ENCODE data around the gene MAPK11.

Gene MAPK11

DNA sequence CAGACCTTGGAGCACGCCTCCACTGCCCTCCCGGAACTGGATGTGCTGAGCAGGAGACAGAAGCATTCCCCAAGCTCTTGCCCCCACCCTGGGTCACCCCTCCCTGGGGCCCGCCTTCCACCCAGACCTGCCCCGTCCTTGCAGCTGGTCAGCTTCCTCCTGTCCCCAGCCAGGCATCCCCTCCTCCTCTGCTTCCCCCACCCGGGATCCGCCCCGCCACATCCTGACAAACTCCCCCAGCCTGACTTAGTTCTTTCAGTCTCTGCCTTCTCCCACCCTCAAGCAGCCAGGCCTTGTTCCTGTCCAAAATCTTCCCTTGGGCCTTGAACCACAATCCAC, 38.4 kb upstream of the MAPK11 start:
- in situ Hi-C loops (cut with MboI; ENCODE audit: low sequenced_read_pairs) = no loop called here

DNA sequence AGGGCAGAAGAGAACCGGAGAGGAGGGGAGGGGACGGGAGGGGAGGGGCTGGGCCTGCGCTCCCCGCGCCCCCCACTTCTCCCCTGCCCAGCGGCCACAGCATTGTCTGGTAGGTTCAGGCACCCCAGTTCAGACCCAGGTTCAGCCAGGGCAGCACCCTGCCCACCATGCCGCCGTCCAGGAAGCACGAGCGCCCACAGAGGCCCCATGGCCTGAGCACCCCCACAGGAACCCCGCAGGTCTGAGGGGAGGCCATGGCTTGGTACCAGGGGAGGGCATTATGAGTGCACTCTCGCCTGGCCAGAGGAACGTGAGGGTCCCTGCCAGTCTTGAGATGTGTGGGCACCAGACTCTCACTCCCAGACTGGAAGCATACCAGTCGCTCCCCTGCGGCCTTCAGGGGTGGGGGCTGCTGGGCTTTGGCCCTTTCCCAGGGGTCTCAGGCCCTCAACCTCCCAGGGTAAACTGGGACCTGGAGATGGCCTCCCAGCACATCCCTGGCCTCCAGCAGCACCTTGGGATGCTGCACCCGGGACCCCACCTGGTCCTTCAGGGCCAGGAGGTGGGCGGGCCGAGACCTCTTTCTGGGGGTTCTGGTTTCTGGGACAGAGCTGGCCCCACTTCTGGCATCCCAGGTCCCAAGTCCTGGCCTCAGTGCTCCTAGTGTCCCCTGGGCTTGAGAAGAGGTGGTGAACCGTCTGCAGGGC, 37.9 kb upstream of the MAPK11 start:
- in situ Hi-C loops (cut with MboI; ENCODE audit: low sequenced_read_pairs) = no loop called here

DNA sequence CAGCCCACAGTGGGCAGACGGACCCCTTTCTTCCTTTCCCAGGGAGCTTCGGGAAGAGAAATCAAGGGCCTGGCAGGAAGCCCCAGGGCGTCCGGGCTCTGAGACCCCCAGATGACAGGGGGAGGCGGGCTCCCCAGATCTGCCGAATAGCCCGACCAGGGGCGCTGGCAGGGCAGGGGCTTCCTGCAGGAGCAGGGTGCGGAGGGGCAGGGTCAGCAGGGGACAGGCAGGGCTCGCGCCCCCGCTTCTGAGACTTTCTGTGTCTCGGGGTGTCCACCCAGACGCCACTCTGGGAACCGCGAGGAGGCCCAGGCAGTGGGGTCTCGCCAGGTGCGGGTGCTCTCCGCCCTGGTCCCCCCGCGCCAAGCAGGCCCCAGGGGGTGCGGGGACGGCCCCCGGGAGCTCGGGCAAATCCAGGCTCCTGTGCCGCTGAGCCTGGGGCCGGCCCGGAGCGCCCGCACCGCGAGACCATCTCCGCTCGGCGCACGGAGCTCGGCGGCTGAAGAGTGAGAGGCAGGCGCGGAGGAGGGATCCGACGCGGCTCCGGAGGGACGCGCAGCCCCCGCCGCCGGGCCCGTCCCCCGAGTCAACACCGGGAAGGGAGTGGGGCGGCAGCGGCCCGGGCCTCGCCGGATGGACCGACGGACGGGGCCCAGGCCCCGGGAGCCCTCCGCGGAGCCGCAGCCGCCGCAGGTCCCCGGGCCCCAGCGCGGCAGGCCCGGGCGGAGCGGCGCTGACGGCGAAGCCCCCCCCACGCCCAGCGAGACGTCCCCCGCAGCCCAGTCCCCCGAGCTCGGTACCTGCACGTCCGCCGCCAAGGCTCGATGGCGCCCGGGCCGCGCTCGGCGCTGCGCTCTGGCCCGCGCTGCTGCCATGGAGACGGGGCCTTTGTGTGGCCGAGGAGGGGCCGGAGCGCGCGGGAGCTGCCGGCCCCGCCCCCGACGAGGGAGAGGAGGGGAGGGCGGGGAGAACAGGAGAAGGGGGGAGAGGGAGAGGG, 36.9 kb upstream of the MAPK11 start, which contains the start of gene PLXNB2:
Gene PLXNB2 (minus strand): TSS at position 894 of the 997 bp plus-strand sequence. CDS start 17,062 bp downstream, outside the sequence.
- in situ Hi-C loops (cut with MboI; ENCODE audit: low sequenced_read_pairs) = no loop called here

DNA sequence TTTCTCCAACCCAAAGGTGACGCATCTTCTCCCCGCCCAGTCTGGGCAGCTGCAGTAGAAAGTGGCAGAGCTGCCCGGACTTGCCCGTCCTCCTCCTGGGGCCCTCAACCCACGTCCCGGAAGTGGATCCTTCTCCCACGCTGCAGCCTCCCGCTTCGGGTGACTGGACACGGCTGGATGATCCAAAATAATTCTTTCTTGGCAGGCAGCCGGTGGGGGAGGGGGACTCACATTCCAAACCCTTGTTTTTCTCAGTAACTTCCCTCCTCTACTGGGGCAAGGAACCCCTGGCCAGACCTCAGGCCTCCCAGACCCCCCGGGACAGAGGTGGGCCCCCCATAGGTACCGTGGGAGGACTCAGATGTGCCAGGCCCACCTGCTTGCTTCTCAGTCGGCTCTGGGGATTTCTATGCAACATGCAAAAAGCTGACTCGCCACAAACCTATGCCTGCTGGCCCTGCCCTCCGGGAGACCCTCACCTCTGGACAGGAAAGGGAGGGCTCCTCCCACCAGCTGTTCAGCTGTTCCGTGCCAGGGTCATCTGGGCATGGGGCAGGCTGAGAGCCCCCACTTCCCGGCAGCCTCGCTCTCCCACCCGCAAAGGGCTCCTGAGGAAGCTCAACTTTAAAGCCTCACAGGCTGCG, 35.9 kb upstream of the MAPK11 start:
- in situ Hi-C loops (cut with MboI; ENCODE audit: low sequenced_read_pairs) = no loop called here

DNA sequence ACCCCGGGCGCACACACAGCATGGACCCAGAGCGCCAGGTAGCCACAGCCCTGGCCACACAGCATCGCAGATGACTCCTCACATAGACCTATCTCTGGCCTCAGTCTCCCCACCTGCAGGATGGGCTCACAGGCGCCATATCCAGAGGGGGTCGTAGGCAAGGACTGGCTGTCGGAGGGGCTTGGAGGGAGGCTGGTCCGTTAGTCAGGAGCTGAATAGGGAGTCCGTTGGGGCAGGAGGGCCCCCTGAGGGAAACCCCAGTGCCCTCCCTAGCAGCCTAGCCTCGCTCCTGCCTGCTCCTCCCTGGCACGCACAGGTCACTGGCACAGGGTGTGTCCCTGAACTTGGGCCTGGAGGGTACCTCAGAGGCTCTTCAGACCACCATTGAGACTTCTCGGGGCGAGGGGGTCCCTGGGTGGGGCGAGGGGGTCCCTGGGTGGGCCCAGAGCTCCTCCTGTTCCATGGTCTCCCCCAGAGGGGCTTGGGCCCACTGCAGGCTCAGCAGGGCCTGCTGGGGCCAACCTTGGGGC, 35.3 kb upstream of the MAPK11 start:
- in situ Hi-C loops (cut with MboI; ENCODE audit: low sequenced_read_pairs) = no loop called here

DNA sequence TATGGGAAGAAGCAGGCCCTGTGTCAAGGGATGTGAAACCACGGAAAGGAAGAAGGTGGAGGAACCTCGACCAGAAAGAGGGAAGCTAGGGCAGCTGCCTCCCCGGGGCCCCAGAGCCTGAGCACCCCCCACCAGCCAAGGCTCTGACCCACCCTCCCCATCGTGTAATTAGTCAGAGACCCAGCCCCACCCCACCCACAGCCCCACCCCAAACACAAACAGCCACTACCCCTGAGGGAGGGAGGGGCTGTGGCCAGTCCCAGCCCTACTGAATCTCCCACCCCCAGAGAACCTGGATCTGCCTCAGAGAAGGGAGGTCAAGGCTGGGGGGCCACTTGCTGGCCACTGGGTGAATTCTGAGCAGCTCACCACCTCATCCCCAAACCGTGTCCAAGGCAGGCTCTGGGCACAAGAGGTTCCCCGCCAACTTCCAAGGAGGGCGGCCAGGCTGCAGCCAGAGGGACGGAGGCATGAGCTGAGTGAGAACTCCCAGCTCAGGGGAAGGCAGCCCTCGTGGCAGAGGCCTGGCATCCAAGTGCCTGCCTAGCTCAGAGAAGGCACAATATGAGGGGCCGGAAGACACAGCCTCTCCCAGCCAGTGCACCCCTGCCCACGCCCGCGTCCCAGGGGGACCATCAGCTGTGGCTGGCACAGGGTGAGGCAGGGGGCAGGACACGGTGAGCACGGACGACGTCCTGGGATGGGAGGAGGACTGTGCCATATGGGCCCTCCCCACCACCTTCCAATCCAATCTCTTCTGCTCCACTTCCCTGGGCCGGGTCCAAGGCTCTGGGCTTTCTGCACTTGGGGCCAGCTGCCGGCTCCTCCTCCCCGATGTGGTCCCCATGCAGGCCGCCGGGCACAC, 34.6 kb upstream of the MAPK11 start:
- in situ Hi-C loops (cut with MboI; ENCODE audit: low sequenced_read_pairs) = no loop called here

DNA sequence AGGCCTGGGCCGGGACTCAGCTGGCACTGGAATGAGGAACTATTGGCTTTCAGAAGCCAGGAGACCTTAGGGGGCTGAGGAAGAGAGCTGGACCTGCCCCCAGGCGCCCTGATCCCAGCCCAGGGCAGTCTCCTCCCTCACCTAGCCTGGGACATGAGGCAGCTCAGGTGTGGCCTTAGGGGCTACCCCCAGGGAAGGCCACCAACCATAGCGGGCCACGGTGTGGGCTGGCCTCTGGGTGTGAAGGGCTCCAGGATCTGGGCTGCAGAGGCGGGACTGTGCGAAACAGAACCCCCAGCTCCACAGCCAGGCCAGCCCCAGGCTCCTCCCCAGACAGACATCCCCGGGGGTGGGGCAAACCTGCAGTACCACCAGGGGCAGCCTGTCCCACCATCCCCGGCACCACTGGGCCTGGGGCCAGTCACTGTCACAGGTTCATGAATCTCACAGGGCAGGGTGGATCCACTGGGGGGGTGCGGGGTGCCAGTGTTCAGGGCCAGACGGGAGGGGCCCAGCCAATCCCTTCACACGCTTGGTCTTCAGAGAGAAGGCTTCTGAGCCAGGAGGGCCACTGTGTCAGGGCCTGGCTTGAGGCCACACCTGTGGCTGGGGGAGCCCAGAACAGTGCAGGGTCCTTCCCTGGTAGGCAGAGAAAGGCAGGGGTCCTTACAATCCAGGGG, 33.8 kb upstream of the MAPK11 start:
- in situ Hi-C loops (cut with MboI; ENCODE audit: low sequenced_read_pairs) = no loop called here

DNA sequence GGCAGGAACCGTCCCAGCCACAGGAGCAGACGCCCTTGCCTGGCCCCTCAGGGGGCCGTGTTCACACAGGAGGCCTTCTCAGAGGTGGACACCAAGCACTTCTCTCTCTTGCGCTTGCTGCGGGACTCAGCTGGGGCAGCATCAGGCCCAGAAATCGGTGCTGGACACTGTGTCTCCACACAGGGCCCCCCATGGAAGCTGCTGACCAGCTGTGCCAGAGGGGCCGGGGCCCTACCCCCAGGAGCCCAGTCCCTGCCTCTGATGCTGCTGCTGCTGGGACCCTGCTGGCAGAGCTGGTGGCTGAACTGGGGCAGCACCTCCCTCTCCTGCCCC, 33.3 kb upstream of the MAPK11 start:
- in situ Hi-C loops (cut with MboI; ENCODE audit: low sequenced_read_pairs) = no loop called here

DNA sequence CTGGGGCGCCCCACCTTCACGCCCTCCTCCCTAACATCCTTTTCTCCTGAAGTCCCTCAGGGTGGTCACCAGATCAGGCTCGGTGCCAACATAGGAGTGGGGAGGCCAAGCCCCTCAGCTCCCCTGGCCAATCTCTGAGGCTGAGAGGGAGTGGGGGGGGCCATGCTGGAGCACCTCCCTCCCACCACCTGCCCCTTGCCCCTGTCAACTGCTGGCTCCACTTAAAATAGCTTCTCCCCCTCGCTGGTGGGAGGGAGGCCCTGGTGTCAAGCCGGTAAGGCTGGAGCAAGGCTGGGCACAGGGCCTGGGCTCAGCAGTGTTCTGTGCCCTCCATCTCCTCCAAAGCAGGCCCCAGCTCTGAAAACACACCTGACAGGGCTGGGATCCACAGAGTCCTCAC, 32.4 kb upstream of the MAPK11 start:
- in situ Hi-C loops (cut with MboI; ENCODE audit: low sequenced_read_pairs) = no loop called here

DNA sequence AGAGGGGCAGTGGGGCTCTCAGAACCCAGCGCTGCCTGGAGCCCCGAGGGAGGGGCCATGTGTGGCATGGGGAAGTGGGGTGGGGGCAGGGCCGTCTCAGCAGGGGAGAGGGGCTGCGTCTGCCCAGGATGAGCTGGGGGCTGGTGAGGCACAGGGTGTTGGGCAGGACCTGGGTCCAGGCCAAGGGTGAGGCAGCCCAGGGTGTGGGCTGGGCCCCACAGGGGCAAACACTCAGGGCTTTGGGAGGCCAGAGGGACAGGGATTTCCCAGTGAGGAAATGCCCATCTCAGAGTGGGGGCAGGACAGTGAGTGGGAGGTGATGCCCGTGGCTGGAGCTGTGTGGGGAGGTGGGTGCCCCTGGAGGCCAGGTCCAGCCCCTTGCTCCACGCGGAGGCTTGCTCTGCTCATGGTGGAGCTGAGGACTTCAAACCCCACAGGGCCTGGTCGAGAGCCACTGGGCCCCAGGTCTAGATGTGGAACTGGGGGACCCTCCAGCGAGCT, 31.9 kb upstream of the MAPK11 start:
- in situ Hi-C loops (cut with MboI; ENCODE audit: low sequenced_read_pairs) = no loop called here

DNA sequence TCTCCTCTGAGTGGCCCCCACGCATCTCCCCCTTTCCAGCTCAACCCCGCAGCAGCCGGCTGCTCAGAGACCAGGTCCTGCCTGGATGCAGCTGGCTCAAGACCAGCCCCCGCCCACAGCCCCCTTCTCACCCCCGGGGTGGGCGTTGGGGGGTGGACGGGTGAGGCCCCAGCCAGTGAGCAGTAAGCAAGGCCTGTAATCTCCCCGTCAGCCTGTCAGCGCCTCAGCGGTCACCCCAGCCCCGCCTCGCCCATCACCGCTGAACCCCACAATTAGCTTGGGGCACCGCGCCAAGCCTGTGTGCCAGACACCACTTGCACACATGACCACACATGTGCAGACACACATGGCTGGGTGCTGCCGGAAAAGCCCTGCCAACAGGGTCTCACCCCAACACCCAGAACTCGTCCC, 31.4 kb upstream of the MAPK11 start:
- in situ Hi-C loops (cut with MboI; ENCODE audit: low sequenced_read_pairs) = no loop called here

DNA sequence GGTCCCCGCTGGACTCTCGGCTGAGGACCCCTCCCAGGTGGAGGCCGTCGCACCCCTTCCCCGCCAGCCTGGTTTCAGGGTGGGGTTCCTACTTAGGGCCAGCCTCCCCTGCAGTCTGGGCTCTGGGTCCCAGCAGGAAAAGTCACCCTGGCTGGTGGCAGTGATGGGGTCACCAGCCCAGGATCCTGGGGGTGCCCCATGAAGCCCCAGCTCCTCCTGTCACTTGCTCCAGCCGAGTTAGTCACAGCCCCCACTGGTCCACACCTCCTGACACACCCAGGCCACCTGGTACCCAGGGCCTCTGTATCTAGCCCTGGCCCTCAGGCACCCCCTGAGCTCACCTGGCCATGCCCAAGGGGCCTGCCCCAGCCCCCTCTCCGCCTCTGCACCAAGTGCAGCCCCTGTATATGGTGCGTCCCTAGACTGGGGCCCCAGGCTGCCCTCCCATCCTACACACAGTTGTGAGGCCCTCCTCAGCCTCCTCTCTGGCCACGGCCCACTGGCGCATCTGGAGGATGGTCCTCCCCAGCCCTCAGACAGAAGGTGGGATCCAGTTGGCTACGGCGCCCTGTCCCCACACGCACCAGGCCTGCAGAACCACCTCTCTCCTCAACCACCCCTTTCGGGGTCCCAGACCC, 30.6 kb upstream of the MAPK11 start:
- in situ Hi-C loops (cut with MboI; ENCODE audit: low sequenced_read_pairs) = no loop called here

DNA sequence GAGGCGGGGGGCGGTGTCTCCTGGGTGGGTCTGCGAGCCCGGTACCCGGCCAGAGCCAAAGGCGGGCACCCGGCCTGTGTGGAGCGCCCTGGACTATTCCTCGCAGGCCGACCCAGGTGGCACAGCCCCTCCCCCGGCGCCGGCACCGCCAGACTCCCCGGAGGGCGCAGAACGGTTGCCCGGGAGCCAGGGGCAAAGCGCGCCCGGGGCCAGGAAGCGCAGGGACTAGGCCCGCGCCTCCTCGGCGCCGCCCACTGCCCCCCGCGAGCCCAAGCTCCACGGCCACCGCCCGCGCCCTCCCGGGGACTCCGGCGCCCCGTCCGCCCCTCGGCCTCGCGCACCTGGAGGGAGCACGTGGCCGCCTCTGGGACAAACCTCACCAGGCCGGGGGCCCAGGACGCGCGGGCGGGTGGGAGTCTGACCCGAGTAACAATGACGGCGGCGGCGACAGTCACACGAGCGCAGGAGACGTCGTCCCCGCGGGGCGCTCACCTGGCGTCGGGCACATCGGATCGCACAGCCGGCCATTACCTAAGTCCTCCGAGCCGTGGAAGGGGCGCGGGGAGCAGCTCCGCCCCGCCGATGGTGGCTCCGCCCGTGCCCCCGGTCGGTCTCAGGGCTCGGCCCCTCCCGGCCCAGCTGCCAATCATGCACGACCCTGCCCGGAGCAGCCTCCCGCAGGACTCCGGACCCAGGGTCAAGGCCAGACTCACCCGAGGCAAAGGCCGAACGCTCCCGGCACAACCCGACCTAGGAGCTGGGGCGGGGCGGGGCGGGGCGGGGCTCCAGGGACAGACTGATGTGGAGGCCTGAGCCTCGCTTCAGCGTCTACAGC, 29.8 kb upstream of the MAPK11 start:
- in situ Hi-C loops (cut with MboI; ENCODE audit: low sequenced_read_pairs) = no loop called here

DNA sequence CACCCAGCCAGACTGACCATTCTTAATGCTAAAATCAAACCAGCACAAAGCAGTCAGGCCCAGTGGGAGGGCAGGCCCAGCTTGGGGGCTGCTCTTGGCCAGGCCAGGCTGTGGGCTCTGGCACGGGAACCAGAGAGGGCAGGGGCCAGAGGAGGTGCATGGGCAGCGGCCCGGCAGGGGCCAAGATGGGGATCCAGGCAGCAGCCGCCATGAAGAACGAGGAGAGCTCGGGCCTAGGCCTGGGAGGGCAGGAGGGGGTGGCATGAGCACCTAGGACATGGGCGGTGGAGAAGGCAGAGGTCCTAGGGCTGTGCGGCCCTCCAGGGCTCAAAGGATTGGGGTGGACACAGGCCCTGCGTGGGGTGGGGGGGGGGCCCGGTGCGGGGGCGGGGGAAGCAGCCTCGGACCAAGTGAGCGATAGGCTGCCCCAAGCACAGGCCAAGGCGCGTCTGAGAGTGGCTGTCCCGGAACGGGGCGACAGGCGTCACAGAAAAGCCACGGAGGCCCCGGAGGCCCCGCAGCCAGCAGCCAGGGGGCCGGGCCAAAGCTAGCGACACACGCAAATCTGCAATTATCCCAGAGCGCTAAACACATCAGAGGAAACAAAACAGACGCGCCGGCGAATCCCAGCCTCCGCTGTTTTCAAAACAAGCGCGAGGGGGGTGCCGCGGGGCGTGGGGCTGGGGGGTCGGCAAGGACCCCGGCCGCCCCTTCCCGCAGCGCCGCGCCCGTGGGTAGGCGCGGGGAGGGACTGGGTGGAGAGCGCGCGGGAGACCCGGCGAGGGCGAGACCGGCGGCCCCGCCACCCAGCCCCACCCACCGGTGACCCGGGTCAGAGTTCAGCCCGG, 29.0 kb upstream of the MAPK11 start:
- in situ Hi-C loops (cut with MboI; ENCODE audit: low sequenced_read_pairs) = no loop called here

DNA sequence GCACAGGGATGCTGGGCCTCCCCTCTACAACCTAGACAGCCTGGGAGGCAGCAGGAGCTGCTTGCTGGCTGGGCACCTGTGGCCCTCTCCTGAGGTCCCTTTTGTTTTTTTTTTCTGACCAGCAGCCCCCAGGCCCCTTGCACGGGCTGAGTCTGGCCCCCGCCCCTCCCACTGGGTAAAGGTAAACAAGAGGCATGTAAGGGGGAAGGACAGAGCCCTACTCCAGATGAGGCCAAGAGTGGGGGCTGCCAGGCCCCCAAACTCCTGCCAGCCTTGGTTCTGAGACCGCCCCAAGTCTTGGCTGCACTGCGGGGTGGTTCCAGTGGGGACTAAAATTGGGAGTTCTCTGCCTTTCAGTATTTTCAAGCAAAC, 28.1 kb upstream of the MAPK11 start:
- in situ Hi-C loops (cut with MboI; ENCODE audit: low sequenced_read_pairs) = no loop called here

DNA sequence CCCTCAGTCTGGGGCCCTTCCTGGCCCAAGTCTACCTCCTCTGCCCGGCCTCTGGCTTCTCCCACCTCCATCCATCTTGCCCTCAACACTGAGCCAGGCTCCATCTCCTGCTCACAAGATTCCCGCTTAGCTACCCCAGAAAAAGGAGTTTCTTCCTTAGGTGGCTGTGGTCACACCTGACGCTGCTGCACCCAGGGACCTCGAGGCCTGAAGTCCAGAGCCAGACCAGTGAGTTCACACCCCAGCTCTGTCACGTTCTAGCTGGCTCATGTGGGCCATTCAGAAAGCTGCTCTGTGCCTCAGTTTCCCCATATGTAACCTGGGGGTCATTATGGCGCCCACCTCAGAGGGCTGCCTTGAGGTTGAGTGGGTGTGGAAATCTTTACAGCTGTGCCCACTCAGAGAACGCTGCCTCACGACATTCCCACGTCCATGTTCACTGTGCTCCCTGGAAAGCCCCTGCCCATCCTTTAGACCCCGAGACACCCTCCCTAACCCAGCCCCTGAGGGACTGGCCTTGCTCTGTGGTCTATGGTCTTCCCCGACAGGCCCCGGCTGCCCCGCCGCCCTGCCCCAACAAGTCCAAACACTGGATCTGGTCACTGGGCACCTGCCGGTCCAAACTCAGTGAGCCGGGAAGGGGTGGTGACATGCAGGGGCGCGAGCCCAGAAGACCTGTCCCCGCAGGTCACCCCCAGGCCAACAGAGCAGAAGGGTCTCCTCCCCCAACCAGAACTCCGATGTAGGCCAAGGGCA, 27.5 kb upstream of the MAPK11 start:
- in situ Hi-C loops (cut with MboI; ENCODE audit: low sequenced_read_pairs) = no loop called here
